ENCODE measurements around the gene C2orf68.
"Not testable (repeated sequence)": the region's sequence is repeated elsewhere in the genome, so short reads cannot be mapped to it uniquely, and the experiment has no call there.

GRCh38 chr2:85617723-85618122 lies 5.9 kb upstream of the C2orf68 start:
- TF ChIP-seq CTCF (IDR thresholded peaks at IDR 0.05); TCF7L2 (IDR thresholded peaks at IDR 0.05; ENCODE audit: low read depth, low read length); POLR2AphosphoS5 (IDR thresholded peaks at IDR 0.05; ENCODE audit: low read depth, low read length); SIN3A (IDR thresholded peaks at IDR 0.05; ENCODE audit: borderline replicate concordance, insufficient read depth, low read depth, low read length): not testable (repeated sequence)

Data from Panc1 (cell line).